Liver (tissue), 3 donors: ENCODE results near the gene FAM98B.

ENCODE experiments used
- CTCF ChIP-seq: fragments of 150-350 bp; IDR thresholded peaks from 2 replicates; pipeline ENCODE4 v1.5.1; 2017; ENCODE audit warnings: improper control_type of control experiment, low read depth, low read length; ENCODE audit not compliant: missing input control
- FOXA2 ChIP-seq: IDR thresholded peaks from 2 replicates; pipeline ENCODE4 v1.6.1; 2016; ENCODE audit warnings: antibody characterized with exemption
- HNF4A ChIP-seq, 2 donors: conservative IDR thresholded peaks; 2 replicates each; pipeline ENCODE4 v1.6.1; 2016; ENCODE audit warnings: antibody characterized with exemption in 2 of 2, mild to moderate bottlenecking in 2 of 2
- YY1 ChIP-seq: IDR thresholded peaks from 2 replicates; pipeline ENCODE4 v1.6.1; 2016; ENCODE audit warnings: antibody characterized with exemption, mild to moderate bottlenecking
- TF ChIP-seq, protein P1 (sequence below): IDR thresholded peaks from 2 replicates; pipeline ENCODE4 v1.6.1; 2016; ENCODE audit warnings: antibody characterized with exemption
- TF ChIP-seq, protein P2 (sequence below): IDR thresholded peaks from 2 replicates; pipeline ENCODE4 v1.6.1; 2016; ENCODE audit warnings: antibody characterized with exemption, mild to moderate bottlenecking
- donor health status: healthy.
- donor health status: healthy.

GRCh38 chr15:38482572-38482971 is 28.6 kb downstream of the FAM98B start:
- TF ChIP-seq HNF4A (conservative IDR thresholded peaks at IDR 0.05) (no peak), CTCF (no peak), YY1 (no peak), FOXA2 (no peak)
- TF ChIP-seq, protein P1, sequence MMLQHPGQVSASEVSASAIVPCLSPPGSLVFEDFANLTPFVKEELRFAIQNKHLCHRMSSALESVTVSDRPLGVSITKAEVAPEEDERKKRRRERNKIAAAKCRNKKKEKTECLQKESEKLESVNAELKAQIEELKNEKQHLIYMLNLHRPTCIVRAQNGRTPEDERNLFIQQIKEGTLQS, result no peak
- TF ChIP-seq, protein P2, sequence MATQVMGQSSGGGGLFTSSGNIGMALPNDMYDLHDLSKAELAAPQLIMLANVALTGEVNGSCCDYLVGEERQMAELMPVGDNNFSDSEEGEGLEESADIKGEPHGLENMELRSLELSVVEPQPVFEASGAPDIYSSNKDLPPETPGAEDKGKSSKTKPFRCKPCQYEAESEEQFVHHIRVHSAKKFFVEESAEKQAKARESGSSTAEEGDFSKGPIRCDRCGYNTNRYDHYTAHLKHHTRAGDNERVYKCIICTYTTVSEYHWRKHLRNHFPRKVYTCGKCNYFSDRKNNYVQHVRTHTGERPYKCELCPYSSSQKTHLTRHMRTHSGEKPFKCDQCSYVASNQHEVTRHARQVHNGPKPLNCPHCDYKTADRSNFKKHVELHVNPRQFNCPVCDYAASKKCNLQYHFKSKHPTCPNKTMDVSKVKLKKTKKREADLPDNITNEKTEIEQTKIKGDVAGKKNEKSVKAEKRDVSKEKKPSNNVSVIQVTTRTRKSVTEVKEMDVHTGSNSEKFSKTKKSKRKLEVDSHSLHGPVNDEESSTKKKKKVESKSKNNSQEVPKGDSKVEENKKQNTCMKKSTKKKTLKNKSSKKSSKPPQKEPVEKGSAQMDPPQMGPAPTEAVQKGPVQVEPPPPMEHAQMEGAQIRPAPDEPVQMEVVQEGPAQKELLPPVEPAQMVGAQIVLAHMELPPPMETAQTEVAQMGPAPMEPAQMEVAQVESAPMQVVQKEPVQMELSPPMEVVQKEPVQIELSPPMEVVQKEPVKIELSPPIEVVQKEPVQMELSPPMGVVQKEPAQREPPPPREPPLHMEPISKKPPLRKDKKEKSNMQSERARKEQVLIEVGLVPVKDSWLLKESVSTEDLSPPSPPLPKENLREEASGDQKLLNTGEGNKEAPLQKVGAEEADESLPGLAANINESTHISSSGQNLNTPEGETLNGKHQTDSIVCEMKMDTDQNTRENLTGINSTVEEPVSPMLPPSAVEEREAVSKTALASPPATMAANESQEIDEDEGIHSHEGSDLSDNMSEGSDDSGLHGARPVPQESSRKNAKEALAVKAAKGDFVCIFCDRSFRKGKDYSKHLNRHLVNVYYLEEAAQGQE, result no peak
